Trophoblast cell (in vitro differentiated cells and primary cell): Measurements from ENCODE around the gene LDLRAD4.

Source experiments
- DNase-seq, 2 donors: peaks; one replicate each; pipeline ENCODE4 v3.0.0-alpha.2; 2016
- H2AFZ ChIP-seq: 2 replicates; pipeline ENCODE4 v1.6.1; 2013; ENCODE audit warnings: low read length, moderate library complexity, mild to moderate bottlenecking; ENCODE audit not compliant: insufficient read depth, poor library complexity
- H2AK5ac ChIP-seq: 2 replicates; pipeline ENCODE4 v1.6.1; 2013; ENCODE audit warnings: mild to moderate bottlenecking, low read length
- H2BK120ac ChIP-seq: 2 replicates; pipeline ENCODE4 v1.6.1; 2013; ENCODE audit warnings: low read length, mild to moderate bottlenecking, moderate library complexity; ENCODE audit not compliant: insufficient read depth, poor library complexity
- H2BK12ac ChIP-seq: 2 replicates; pipeline ENCODE4 v1.6.1; 2013; ENCODE audit warnings: mild to moderate bottlenecking, low read length, moderate library complexity
- H2BK5ac ChIP-seq: 2 replicates; pipeline ENCODE4 v1.6.1; 2013; ENCODE audit warnings: low read length, low read depth, moderate library complexity, mild to moderate bottlenecking; ENCODE audit not compliant: poor library complexity
- H3K14ac ChIP-seq: 2 replicates; pipeline ENCODE4 v1.6.1; 2013; ENCODE audit warnings: mild to moderate bottlenecking, low read length
- H3K18ac ChIP-seq: 2 replicates; pipeline ENCODE4 v1.6.1; 2013; ENCODE audit warnings: mild to moderate bottlenecking, low read length
- H3K23ac ChIP-seq: 2 replicates; pipeline ENCODE4 v1.6.1; 2013; ENCODE audit warnings: low read length
- H3K27ac ChIP-seq: 2 replicates; pipeline ENCODE4 v1.5.1; 2013; ENCODE audit warnings: low read depth, mild to moderate bottlenecking, inconsistent platforms, low read length, moderate library complexity
- H3K27me3 ChIP-seq: 2 replicates; pipeline ENCODE4 v1.6.1; 2013; ENCODE audit warnings: inconsistent platforms, mild to moderate bottlenecking, low read length, moderate library complexity; ENCODE audit not compliant: insufficient read depth
- H3K36me3 ChIP-seq, 2 experiments: 1 replicate in 1 of 2; 2 replicates in 1 of 2; pipeline ENCODE4 v1.6.1; 2013; ENCODE audit warnings: low read length in 2 of 2, mild to moderate bottlenecking in 2 of 2, moderate library complexity in 1 of 2; ENCODE audit not compliant: insufficient read depth in 2 of 2, control insufficient read depth in 1 of 2
- H3K4ac ChIP-seq: 2 replicates; pipeline ENCODE4 v1.6.1; 2013; ENCODE audit warnings: low read depth, mild to moderate bottlenecking, low read length, moderate library complexity
- H3K4me1 ChIP-seq, 2 experiments: 1 replicate in 1 of 2; 2 replicates in 1 of 2; pipeline ENCODE4 v1.6.1; 2013; ENCODE audit warnings: low read length in 2 of 2, mild to moderate bottlenecking in 2 of 2, moderate library complexity in 1 of 2; ENCODE audit not compliant: insufficient read depth in 2 of 2, control insufficient read depth in 1 of 2
- H3K4me2 ChIP-seq: 2 replicates; pipeline ENCODE4 v1.6.1; 2013; ENCODE audit warnings: inconsistent platforms, mild to moderate bottlenecking, low read length, moderate library complexity
- H3K4me3 ChIP-seq: 2 replicates; pipeline ENCODE4 v1.5.1; 2013; ENCODE audit warnings: mild to moderate bottlenecking, low read depth, low read length, inconsistent platforms
- H3K79me1 ChIP-seq: one replicate; pipeline ENCODE4 v1.6.1; 2013; ENCODE audit warnings: low read length
- H3K79me2 ChIP-seq: 2 replicates; pipeline ENCODE4 v1.6.1; 2013; ENCODE audit warnings: low read length, mild to moderate bottlenecking; ENCODE audit not compliant: control insufficient read depth, insufficient read depth, poor library complexity
- H3K9ac ChIP-seq: 2 replicates; pipeline ENCODE4 v1.6.1; 2013; ENCODE audit warnings: mild to moderate bottlenecking, low read length
- H3K9me3 ChIP-seq: 2 replicates; pipeline ENCODE4 v1.6.1; 2013; ENCODE audit warnings: low read depth, mild to moderate bottlenecking, control low read depth, inconsistent platforms, low read length; ENCODE audit not compliant: insufficient read depth
- H4K12ac ChIP-seq: 2 replicates; pipeline ENCODE4 v1.6.1; 2013; ENCODE audit warnings: low read depth, mild to moderate bottlenecking, low read length, moderate library complexity
- H4K8ac ChIP-seq: 2 replicates; pipeline ENCODE4 v1.6.1; 2013; ENCODE audit warnings: low read depth, mild to moderate bottlenecking, low read length, moderate library complexity
- H4K91ac ChIP-seq: one replicate; pipeline ENCODE4 v1.6.1; 2013; ENCODE audit warnings: low read depth, mild to moderate bottlenecking, low read length, moderate library complexity
- WGBS: extraction: QIAGEN DNeasy Blood & Tissue Kit; methylation state at CpG from one replicate; pipeline ENCODE4 v1.1.7; 2013; ENCODE audit warnings: missing lambda C conversion rate; ENCODE audit not compliant: insufficient read length, insufficient coverage; ENCODE audit errors: extremely low coverage; 5-methylcytosine and 5-hydroxymethylcytosine counted together

The LDLRAD4 gene

DNA sequence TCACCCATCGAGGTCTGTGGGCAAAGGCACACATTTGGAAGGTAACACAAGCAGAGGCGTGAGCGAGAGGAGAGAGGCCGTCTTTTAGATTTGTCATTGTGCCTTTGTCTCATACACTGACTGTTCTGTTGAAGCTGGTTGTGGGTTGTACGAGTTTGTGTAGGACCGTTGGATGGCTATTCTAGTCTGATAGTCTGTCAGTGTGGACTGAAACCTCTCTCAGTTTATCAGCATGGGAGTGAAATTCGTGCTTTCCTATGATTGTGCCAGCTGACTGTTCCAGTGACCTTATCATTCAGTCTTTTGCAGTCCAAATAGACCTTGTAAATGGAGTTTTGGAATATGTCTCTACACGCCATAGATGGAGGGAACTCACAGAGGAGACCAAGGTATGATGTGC lies 143.5 kb downstream of the LDLRAD4 start:
- Histone ChIP-seq H3K4me1 (no peaks in the 10 kb centered on the region), H3K27ac (no peak overlapping the region), H3K4me3 (no peak overlapping the region), H2AFZ (no peak overlapping the region), H3K36me3 (no peaks in the 10 kb centered on the region), H3K18ac (no peak overlapping the region), H2BK5ac (no peak overlapping the region), H3K4me2 (no peak overlapping the region), H3K79me1 (no peaks in the 10 kb centered on the region), H3K9ac (no peak overlapping the region), H4K8ac (no peak overlapping the region), H3K4ac (no peak overlapping the region), H3K9me3 (peaks cover 3% of the 10 kb centered on the region), H3K14ac (no peak overlapping the region), H4K12ac (no peak overlapping the region), H3K23ac (no peak overlapping the region), H3K79me2 (no peaks in the 10 kb centered on the region), H3K27me3 (no peaks in the 10 kb centered on the region), H2BK120ac (no peak overlapping the region), H4K91ac (no peak overlapping the region), H2AK5ac (no peak overlapping the region), H2BK12ac (no peak overlapping the region)
- WGBS: no CpG with 5 or more reads among the region's 8 CpGs
- no peak for DNase-seq

DNA sequence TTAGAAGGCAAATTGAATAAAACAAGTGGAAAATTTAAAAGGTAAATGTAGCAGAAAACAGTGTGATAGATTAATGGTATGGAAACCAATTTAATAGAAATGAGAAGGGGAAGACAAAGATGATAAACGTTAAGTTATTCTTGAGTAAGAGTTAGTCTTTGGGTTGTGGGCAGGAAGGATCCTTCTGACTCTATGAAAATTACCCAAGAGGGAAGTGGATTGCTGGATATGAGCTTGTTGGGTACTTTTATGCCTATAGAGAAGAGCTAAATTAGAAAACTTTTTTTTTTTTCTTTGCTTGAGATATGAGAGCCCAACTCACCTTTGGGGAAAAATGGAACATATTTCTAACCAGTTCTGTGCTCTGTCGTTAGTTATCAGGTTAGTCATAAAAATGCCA lies 144.0 kb downstream of the LDLRAD4 start:
- H3K27ac ChIP-seq: no peak overlapping the region
- H3K4me2 ChIP-seq: no peak overlapping the region
- no peak overlapping the region for H3K4ac ChIP-seq
- no peak overlapping the region for H3K9ac ChIP-seq
- DNase-seq: no peak
- no peaks in the 10 kb centered on the region for H3K4me1 ChIP-seq
- H3K18ac ChIP-seq: no peak overlapping the region
- peaks cover 3% of the 10 kb centered on the region for H3K9me3 ChIP-seq
- no peak overlapping the region for H3K4me3 ChIP-seq
- H3K27me3 ChIP-seq: no peaks in the 10 kb centered on the region
- H3K23ac ChIP-seq: no peak overlapping the region
- H2BK12ac ChIP-seq: no peak overlapping the region
- no peaks in the 10 kb centered on the region for H3K79me2 ChIP-seq
- no peak overlapping the region for H2BK5ac ChIP-seq
- H2BK120ac ChIP-seq: no peak overlapping the region
- no peak overlapping the region for H4K12ac ChIP-seq
- no peaks in the 10 kb centered on the region for H3K36me3 ChIP-seq
- no peak overlapping the region for H3K14ac ChIP-seq
- no peak overlapping the region for H2AFZ ChIP-seq
- no peak overlapping the region for H4K91ac ChIP-seq
- no peak overlapping the region for H2AK5ac ChIP-seq
- H3K79me1 ChIP-seq: no peaks in the 10 kb centered on the region
- H4K8ac ChIP-seq: no peak overlapping the region
- WGBS: no CpG with 5 or more reads among the region's 2 CpGs

- Histone ChIP-seq H4K91ac (no peak overlapping the region), H3K14ac (no peak overlapping the region), H3K4me1 (no peaks in the 10 kb centered on the region), H2AK5ac (no peak overlapping the region), H3K4me2 (no peak overlapping the region), H2BK120ac (no peak overlapping the region), H3K18ac (no peak overlapping the region), H3K36me3 (no peaks in the 10 kb centered on the region), H3K4me3 (no peak overlapping the region), H2BK5ac (no peak overlapping the region), H3K9ac (no peak overlapping the region), H3K23ac (no peak overlapping the region), H4K8ac (no peak overlapping the region), H3K79me1 (no peaks in the 10 kb centered on the region), H2BK12ac (no peak overlapping the region), H4K12ac (no peak overlapping the region), H3K9me3 (peaks cover 4% of the 10 kb centered on the region), H3K4ac (no peak overlapping the region), H2AFZ (no peak overlapping the region), H3K79me2 (no peaks in the 10 kb centered on the region), H3K27me3 (no peaks in the 10 kb centered on the region), H3K27ac (no peak overlapping the region)
- no CpG with 5 or more reads among the region's 4 CpGs for WGBS
- DNase-seq: no peak
Observed at GRCh38 chr18:13363359-13363758, 144.8 kb downstream of the LDLRAD4 start.

DNA sequence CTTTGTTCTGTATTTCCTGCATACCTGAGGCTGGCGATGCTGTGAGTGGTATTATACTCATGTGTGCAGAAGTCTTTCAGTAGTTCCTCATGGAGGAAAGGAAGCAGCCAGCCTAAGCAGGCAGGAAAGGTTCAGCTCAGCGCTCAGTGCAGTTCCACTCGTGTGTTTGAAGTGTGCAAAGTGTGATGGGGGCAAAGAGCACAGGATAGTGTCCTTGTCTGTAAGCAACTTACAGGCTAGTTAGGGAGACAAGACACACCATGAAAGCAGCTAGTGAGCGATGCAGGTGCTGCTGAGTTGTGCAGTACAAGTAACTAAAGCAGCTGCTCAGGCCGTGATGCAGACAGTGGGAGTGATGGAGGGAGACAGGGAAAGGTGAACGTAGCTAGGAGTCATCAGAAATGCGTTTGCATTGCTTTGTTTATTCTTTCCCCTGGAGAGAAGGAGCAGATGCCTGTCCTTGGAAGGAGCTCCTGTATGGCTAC lies 146.2 kb downstream of the LDLRAD4 start:
- H4K8ac ChIP-seq: no peak overlapping the region
- H3K27me3 ChIP-seq: no peaks in the 10 kb centered on the region
- H2BK5ac ChIP-seq: no peak overlapping the region
- no peaks in the 10 kb centered on the region for H3K4me1 ChIP-seq
- DNase-seq: no peak
- H3K4me3 ChIP-seq: no peak overlapping the region
- no peak overlapping the region for H3K4ac ChIP-seq
- H4K91ac ChIP-seq: no peak overlapping the region
- no peak overlapping the region for H3K23ac ChIP-seq
- no peaks in the 10 kb centered on the region for H3K36me3 ChIP-seq
- no peak overlapping the region for H3K4me2 ChIP-seq
- no peak overlapping the region for H3K14ac ChIP-seq
- no peak overlapping the region for H3K9ac ChIP-seq
- H2AK5ac ChIP-seq: no peak overlapping the region
- no peak overlapping the region for H4K12ac ChIP-seq
- peaks cover 1% of the 10 kb centered on the region for H3K9me3 ChIP-seq
- WGBS: no CpG with 5 or more reads among the region's 7 CpGs
- no peak overlapping the region for H3K18ac ChIP-seq
- H3K79me1 ChIP-seq: no peaks in the 10 kb centered on the region
- H2BK12ac ChIP-seq: no peak overlapping the region
- H2AFZ ChIP-seq: no peak overlapping the region
- H2BK120ac ChIP-seq: no peak overlapping the region
- H3K27ac ChIP-seq: no peak overlapping the region
- H3K79me2 ChIP-seq: no peaks in the 10 kb centered on the region
